OCI-LY1 (cell line): Measurements from ENCODE around the gene RERG.

Experiments
- H2AFZ ChIP-seq: fragments of 200-600 bp; sonication (generic), shearing (Covaris generic); 2 replicates; pipeline ENCODE4 v1.6.0; 2014; ENCODE audit warnings: antibody characterized with exemption, mild to moderate bottlenecking, low read length
- H3F3A ChIP-seq: fragments of 200-600 bp; sonication (generic), shearing (Covaris generic); 2 replicates; pipeline ENCODE4 v1.6.0; 2014; ENCODE audit warnings: mild to moderate bottlenecking, antibody characterized with exemption, low read length, moderate library complexity; ENCODE audit not compliant: insufficient read depth
- H3K27ac ChIP-seq: fragments of 200-600 bp; sonication (generic); 2 replicates; pipeline ENCODE4 v1.5.1; 2014; ENCODE audit warnings: low read length, mixed run types, mild to moderate bottlenecking, low read depth; ENCODE audit not compliant: poor library complexity, severe bottlenecking
- H3K27me3 ChIP-seq: fragments of 200-600 bp; sonication (generic); 2 replicates; pipeline ENCODE4 v1.6.0; 2014; ENCODE audit warnings: antibody characterized with exemption, mild to moderate bottlenecking, low read length, moderate library complexity; ENCODE audit not compliant: insufficient read depth
- H3K36me3 ChIP-seq: fragments of 200-600 bp; sonication (generic); 2 replicates; pipeline ENCODE4 v1.6.1; 2014; ENCODE audit warnings: mild to moderate bottlenecking, antibody characterized with exemption, low read length, moderate library complexity, mixed read lengths; ENCODE audit not compliant: insufficient read depth
- H3K4me1 ChIP-seq: fragments of 200-600 bp; sonication (generic); 2 replicates; pipeline ENCODE4 v1.5.1; 2014; ENCODE audit warnings: mild to moderate bottlenecking, low read length, moderate library complexity; ENCODE audit not compliant: insufficient read depth, severe bottlenecking
- H3K4me2 ChIP-seq: fragments of 200-600 bp; sonication (generic), shearing (Covaris generic); 2 replicates; pipeline ENCODE4 v1.6.1; 2014; ENCODE audit warnings: low read length
- H3K4me3 ChIP-seq: fragments of 200-600 bp; sonication (generic); 2 replicates; pipeline ENCODE4 v1.5.1; 2014; ENCODE audit warnings: low read length, low read depth, mild to moderate bottlenecking, mixed read lengths; ENCODE audit not compliant: poor library complexity, severe bottlenecking
- H3K79me2 ChIP-seq: fragments of 200-600 bp; shearing (Covaris generic); 2 replicates; pipeline ENCODE4 v1.6.1; 2016; ENCODE audit warnings: mixed run types, low read length, mixed read lengths; ENCODE audit not compliant: insufficient read depth
- H3K9ac ChIP-seq: fragments of 200-600 bp; sonication (generic), shearing (Covaris generic); 2 replicates; pipeline ENCODE4 v1.6.1; 2014; ENCODE audit warnings: mild to moderate bottlenecking, low read length, mixed read lengths
- H3K9me2 ChIP-seq: fragments of 200-600 bp; sonication (generic), shearing (Covaris generic); 2 replicates; pipeline ENCODE4 v1.6.1; 2014; ENCODE audit warnings: low read depth, mild to moderate bottlenecking, low read length, mixed read lengths
- H3K9me3 ChIP-seq: fragments of 200-600 bp; shearing (Covaris generic); 2 replicates; pipeline ENCODE4 v1.6.1; 2014; ENCODE audit warnings: low read length, mixed read lengths
- H4K20me1 ChIP-seq: fragments of 200-600 bp; sonication (generic), shearing (Covaris generic); 2 replicates; pipeline ENCODE4 v1.6.0; 2016; ENCODE audit warnings: mild to moderate bottlenecking, low read length; ENCODE audit not compliant: insufficient read depth
- CTCF ChIP-seq: fragments of 200-600 bp; sonication (generic), shearing (Covaris generic); IDR thresholded peaks from 2 replicates; pipeline ENCODE4 v1.5.1; 2017; ENCODE audit warnings: mild to moderate bottlenecking, antibody characterized with exemption, low read length, moderate library complexity, mixed read lengths
- EZH2 ChIP-seq: fragments of 200-600 bp; sonication (generic), shearing (Covaris generic); IDR thresholded peaks from 2 replicates; pipeline ENCODE4 v1.8.0; 2017; ENCODE audit warnings: borderline replicate concordance, mixed run types, mild to moderate bottlenecking, antibody characterized with exemption, low read length, moderate library complexity, mixed read lengths

RERG gene

GRCh38 chr12:15243102-15243501, 21.9 kb upstream of the RERG start:
- H2AFZ ChIP-seq, result no peak overlapping the region
- no peaks in the 10 kb centered on the region for H4K20me1 ChIP-seq
- no peaks in the 10 kb centered on the region for H3K79me2 ChIP-seq
- no peaks in the 10 kb centered on the region for H3K36me3 ChIP-seq
- no peaks in the 10 kb centered on the region for H3K9me2 ChIP-seq
- no peak overlapping the region for H3K4me2 ChIP-seq
- no peaks in the 10 kb centered on the region for H3K9me3 ChIP-seq
- no peaks in the 10 kb centered on the region for H3K27me3 ChIP-seq
- H3K9ac ChIP-seq, result no peak overlapping the region
- TF ChIP-seq CTCF (no peak), EZH2 (no peak)
- H3F3A ChIP-seq, result no peaks in the 10 kb centered on the region
- no peaks in the 10 kb centered on the region for H3K4me1 ChIP-seq
- H3K27ac ChIP-seq, result no peak overlapping the region
- no peak overlapping the region for H3K4me3 ChIP-seq

- H3K4me1 ChIP-seq, result no peaks in the 10 kb centered on the region
- no peak overlapping the region for H3K4me2 ChIP-seq
- TF ChIP-seq CTCF, result no peak
- TF ChIP-seq EZH2, result no peak
- H3K9me3 ChIP-seq, result no peaks in the 10 kb centered on the region
- H3F3A ChIP-seq, result no peaks in the 10 kb centered on the region
- H2AFZ ChIP-seq, result no peak overlapping the region
- no peaks in the 10 kb centered on the region for H3K9me2 ChIP-seq
- H3K27ac ChIP-seq, result no peak overlapping the region
- no peak overlapping the region for H3K9ac ChIP-seq
- no peaks in the 10 kb centered on the region for H4K20me1 ChIP-seq
- H3K36me3 ChIP-seq, result no peaks in the 10 kb centered on the region
- H3K4me3 ChIP-seq, result no peak overlapping the region
- no peaks in the 10 kb centered on the region for H3K79me2 ChIP-seq
- no peaks in the 10 kb centered on the region for H3K27me3 ChIP-seq
Observed at GRCh38 chr12:15240898-15241297, 19.7 kb upstream of the RERG start.

GRCh38 chr12:15234508-15234907, 13.3 kb upstream of the RERG start:
- Histone ChIP-seq H3K27me3 (no peaks in the 10 kb centered on the region), H3K36me3 (no peaks in the 10 kb centered on the region), H3K9me3 (no peaks in the 10 kb centered on the region), H3K79me2 (no peaks in the 10 kb centered on the region), H2AFZ (no peak overlapping the region), H3K4me2 (no peak overlapping the region), H3K9ac (no peak overlapping the region), H4K20me1 (no peaks in the 10 kb centered on the region), H3K4me3 (no peak overlapping the region), H3F3A (no peaks in the 10 kb centered on the region), H3K4me1 (no peaks in the 10 kb centered on the region), H3K27ac (no peak overlapping the region), H3K9me2 (no peaks in the 10 kb centered on the region)
- no peak for TF ChIP-seq EZH2
- no peak for TF ChIP-seq CTCF
